ENCODE measurements around the gene SUN2.

GRCh38 chr22:38707346-38707745, 48.5 kb downstream of the SUN2 start:
- no peak for TF ChIP-seq HOXD1 (CRISPR knock-in tag; IDR thresholded peaks at IDR 0.05)
- no peak for TF ChIP-seq YEATS4 (CRISPR knock-in tag; IDR thresholded peaks at IDR 0.05; ENCODE audit: borderline replicate concordance)
- TF ChIP-seq ZBTB33 (CRISPR knock-in tag; IDR thresholded peaks at IDR 0.05), result no peak
- TF ChIP-seq NCOA5 (CRISPR knock-in tag; IDR thresholded peaks at IDR 0.05), result no peak
- no peak for TF ChIP-seq CHCHD3 (CRISPR knock-in tag; IDR thresholded peaks at IDR 0.05)

Measured in HepG2 (cell line).